Neural cell (in vitro differentiated cells): ENCODE data around the gene ZNF200. TPM values are rescaled to one million over a fixed set of nuclear protein-coding genes. Genes with fewer than 3 reads are reported as not detected.

Experiments used
- H2AFZ ChIP-seq: fragments of 200-600, 300-800 bp; sonication (generic), shearing (Covaris generic); 2 replicates; pipeline ENCODE4 v1.6.0; 2014; ENCODE audit warnings: low read depth, mild to moderate bottlenecking, antibody characterized with exemption, low read length, moderate library complexity
- H3F3A ChIP-seq: fragments of 200-600 bp; shearing (Covaris generic); 2 replicates; pipeline ENCODE4 v1.6.1; 2016; ENCODE audit warnings: mild to moderate bottlenecking, moderate library complexity, mixed read lengths, antibody characterized with exemption, low read length; ENCODE audit not compliant: insufficient read depth, poor library complexity, severe bottlenecking
- H3K27ac ChIP-seq: fragments of 200-600, 300-800 bp; sonication (generic), shearing (Covaris generic); 2 replicates; pipeline ENCODE4 v1.5.1; 2014; ENCODE audit warnings: mild to moderate bottlenecking, low read length, moderate library complexity
- H3K27me3 ChIP-seq: fragments of 300-800, 200-600 bp; sonication (generic), shearing (Covaris generic); 2 replicates; pipeline ENCODE4 v1.6.0; 2014; ENCODE audit warnings: mild to moderate bottlenecking, low read depth, low read length, moderate library complexity; ENCODE audit not compliant: insufficient read depth
- H3K36me3 ChIP-seq: fragments of 300-800, 200-600 bp; sonication (generic), shearing (Covaris generic); 2 replicates; pipeline ENCODE4 v1.5.1; 2014; ENCODE audit warnings: mild to moderate bottlenecking, antibody characterized with exemption, low read length, moderate library complexity; ENCODE audit not compliant: insufficient read depth
- H3K4me2 ChIP-seq: fragments of 300-800, 200-600 bp; sonication (generic), shearing (Covaris generic); 2 replicates; pipeline ENCODE4 v1.6.0; 2014; ENCODE audit warnings: mild to moderate bottlenecking, low read length
- H3K4me3 ChIP-seq: fragments of 300-800, 200-600 bp; sonication (generic), shearing (Covaris generic); 2 replicates; pipeline ENCODE4 v1.5.1; 2014; ENCODE audit warnings: mild to moderate bottlenecking, low read length, moderate library complexity
- H3K79me2 ChIP-seq: fragments of 200-600 bp; shearing (Covaris generic); replicated peaks from 2 replicates; pipeline ENCODE4 v1.6.0; 2014; ENCODE audit warnings: mild to moderate bottlenecking, low read length, moderate library complexity; ENCODE audit not compliant: insufficient read depth
- H3K9ac ChIP-seq: fragments of 300-800, 200-600 bp; sonication (generic), shearing (Covaris generic); 2 replicates; pipeline ENCODE4 v1.6.1; 2016; ENCODE audit warnings: mild to moderate bottlenecking, low read length, mixed read lengths
- H3K9me2 ChIP-seq: fragments of 200-600 bp; shearing (Covaris generic); 2 replicates; pipeline ENCODE4 v1.6.1; 2016; ENCODE audit warnings: mild to moderate bottlenecking, low read length, mixed read lengths; ENCODE audit not compliant: insufficient read depth
- H3K9me3 ChIP-seq: fragments of 200-600, 300-800 bp; sonication (generic), shearing (Covaris generic); 2 replicates; pipeline ENCODE4 v1.6.1; 2016; ENCODE audit warnings: mild to moderate bottlenecking, mixed run types, low read length, moderate library complexity, mixed read lengths
- H4K20me1 ChIP-seq: fragments of 200-600 bp; shearing (Covaris generic); 2 replicates; pipeline ENCODE4 v1.6.1; 2016; ENCODE audit warnings: mild to moderate bottlenecking, mixed run types; ENCODE audit not compliant: insufficient read depth
- CTCF ChIP-seq: fragments of 450-650 bp; IDR thresholded peaks from 2 replicates; pipeline ENCODE4 v1.5.1; 2014; ENCODE audit warnings: antibody characterized with exemption, mild to moderate bottlenecking, moderate library complexity; ENCODE audit not compliant: poor library complexity, severe bottlenecking
- EP300 ChIP-seq: fragments of 450-650 bp; conservative IDR thresholded peaks from 2 replicates; pipeline ENCODE4 v1.6.1; 2014; ENCODE audit warnings: antibody characterized with exemption, mild to moderate bottlenecking, moderate library complexity; ENCODE audit not compliant: poor library complexity, severe bottlenecking
- EZH2 ChIP-seq: fragments of 200-600, 300-800 bp; shearing (Covaris generic), sonication (generic); IDR thresholded peaks from 2 replicates; pipeline ENCODE4 v1.6.1; 2014; ENCODE audit warnings: antibody characterized with exemption, low read length, borderline replicate concordance, mild to moderate bottlenecking; ENCODE audit not compliant: insufficient read depth, poor library complexity, severe bottlenecking
- MXI1 ChIP-seq: fragments of 450-650 bp; conservative IDR thresholded peaks from 2 replicates; pipeline ENCODE4 v1.6.1; 2014; ENCODE audit warnings: antibody characterized with exemption, mild to moderate bottlenecking; ENCODE audit not compliant: poor library complexity, severe bottlenecking
- POLR2AphosphoS5 ChIP-seq: IDR thresholded peaks from 2 replicates; pipeline ENCODE4 v1.6.1; 2012
- RAD21 ChIP-seq: fragments of 450-650 bp; conservative IDR thresholded peaks from 2 replicates; pipeline ENCODE4 v1.6.1; 2014; ENCODE audit warnings: antibody characterized with exemption, mild to moderate bottlenecking, moderate library complexity
- REST ChIP-seq: IDR thresholded peaks from 2 replicates; pipeline ENCODE4 v1.6.1; 2012; ENCODE audit warnings: borderline replicate concordance
- SMC3 ChIP-seq: fragments of 450-650 bp; conservative IDR thresholded peaks from 2 replicates; pipeline ENCODE4 v1.6.1; 2014; ENCODE audit warnings: antibody characterized with exemption, mild to moderate bottlenecking, moderate library complexity; ENCODE audit not compliant: poor library complexity
- TAF1 ChIP-seq: IDR thresholded peaks from 2 replicates; pipeline ENCODE4 v1.6.1; 2012; ENCODE audit warnings: low read depth
- polyA plus RNA-seq: library from polyadenylated mRNA; depleted of rRNA; stranded (reverse); fragments of >200 nt; gene quantifications from 2 replicates; pipeline ENCODE4 v1.2.3, GENCODE V29; 2014

Gene ZNF200
- polyA plus RNA-seq, 1 donor from 2014 or later = 20.8 TPM

GRCh38 chr16:3256146-3256865 lies 21.3 kb upstream of the ZNF200 start, which contains the start of gene MEFV:
Gene MEFV, minus strand, starts transcription at chr16:3256633. Its CDS starts 46 bp downstream, at chr16:3256587.
- H3K79me2 ChIP-seq = no peaks in the 10 kb centered on the region
- H3K27me3 ChIP-seq = no peaks in the 10 kb centered on the region
- no peaks in the 10 kb centered on the region for H3K9me3 ChIP-seq
- no peaks in the 10 kb centered on the region for H3F3A ChIP-seq
- no peak within 1 kb of the TSS for H3K27ac ChIP-seq
- H3K4me2 ChIP-seq = no peak within 1 kb of the TSS
- H3K36me3 ChIP-seq = no peaks in the 10 kb centered on the region
- no peaks in the 10 kb centered on the region for H3K9me2 ChIP-seq
- H3K9ac ChIP-seq = no peak within 1 kb of the TSS
- TF ChIP-seq POLR2AphosphoS5 = no peak
- no peak within 1 kb of the TSS for H2AFZ ChIP-seq
- H4K20me1 ChIP-seq = no peaks in the 10 kb centered on the region
- H3K4me3 ChIP-seq = no peak within 1 kb of the TSS

GRCh38 chr16:3254309-3254708 lies 19.4 kb upstream of the ZNF200 start:
- Histone ChIP-seq H3K9me3 (no peaks in the 10 kb centered on the region), H3K9me2 (no peaks in the 10 kb centered on the region), H3K79me2 (no peaks in the 10 kb centered on the region), H3K27ac (no peak overlapping the region), H2AFZ (no peak overlapping the region), H3K9ac (no peak overlapping the region), H3K27me3 (no peaks in the 10 kb centered on the region), H3F3A (no peaks in the 10 kb centered on the region), H4K20me1 (no peaks in the 10 kb centered on the region), H3K36me3 (no peaks in the 10 kb centered on the region), H3K4me3 (no peak overlapping the region), H3K4me2 (no peak overlapping the region)
- TF ChIP-seq POLR2AphosphoS5 (no peak), SMC3 (no peak), RAD21 (no peak), MXI1 (no peak), CTCF (no peak), EZH2 (no peak), REST (no peak), EP300 (no peak), TAF1 (no peak)
